SH-SY5Y (cell line): ENCODE measurements around the gene BDH1.

ENCODE experiments used
- GATA2 ChIP-seq: IDR thresholded peaks from 2 replicates; pipeline ENCODE4 v1.6.1; 2011; ENCODE audit warnings: mild to moderate bottlenecking, low read depth, low read length
- GATA3 ChIP-seq: IDR thresholded peaks from 2 replicates; pipeline ENCODE4 v1.6.1; 2011; ENCODE audit warnings: low read depth, mild to moderate bottlenecking, low read length, moderate library complexity

The BDH1 gene

DNA sequence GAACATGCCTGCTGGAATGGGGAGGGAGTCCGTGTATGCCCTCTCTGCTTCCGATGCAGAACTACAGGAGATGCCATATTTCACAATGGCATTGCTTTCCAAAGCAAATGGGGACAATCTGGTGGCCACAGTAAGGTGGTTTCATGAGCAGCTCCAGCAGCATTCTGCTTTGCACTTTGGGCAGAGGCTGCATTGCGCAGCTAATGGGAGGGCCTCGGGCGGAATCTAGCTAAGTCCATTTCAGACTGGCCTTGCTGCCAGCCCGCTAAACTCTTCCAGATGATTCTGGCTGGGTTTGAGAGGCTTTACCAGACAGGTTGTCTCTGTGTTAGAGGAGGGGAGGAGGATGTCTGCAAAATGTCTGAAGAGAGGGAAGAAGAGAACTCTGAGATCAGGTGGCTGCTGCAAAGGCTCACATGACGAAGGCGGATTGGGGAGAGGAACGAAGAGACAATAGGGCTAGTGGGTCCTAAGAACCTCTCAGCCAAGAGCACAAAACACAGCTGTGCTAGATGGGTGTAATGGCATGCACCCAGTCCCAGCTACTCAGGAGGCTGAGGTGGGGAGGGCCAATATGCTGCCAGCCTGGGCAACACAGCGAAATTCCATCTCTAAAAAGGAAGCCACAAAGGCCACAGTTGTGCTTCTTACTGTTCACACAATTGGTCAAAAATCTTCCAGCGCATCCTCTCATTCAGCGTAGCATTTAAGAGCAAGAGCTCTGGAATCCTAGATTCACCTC is 63.7 kb downstream of the BDH1 start:
- TF ChIP-seq GATA3: no peak
- no peak for TF ChIP-seq GATA2

DNA sequence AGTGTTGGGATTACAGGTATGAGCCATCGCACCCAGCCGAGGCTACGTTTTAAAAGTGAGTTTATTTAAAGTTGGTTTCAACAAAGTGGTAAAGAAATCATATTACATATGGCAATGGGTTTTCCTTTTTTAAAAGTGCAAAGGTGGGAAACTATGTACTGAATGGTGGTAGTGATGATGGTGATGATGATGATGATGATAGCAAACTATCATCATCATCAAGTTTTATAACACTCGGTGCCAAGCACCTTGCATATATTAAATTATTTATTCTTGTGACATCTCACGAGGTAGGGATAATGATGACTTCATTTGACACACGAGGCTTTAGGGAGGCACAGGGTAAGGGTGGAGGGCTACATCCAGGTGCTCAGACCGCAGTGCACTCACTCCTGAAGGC is 64.3 kb downstream of the BDH1 start:
- no peak for TF ChIP-seq GATA2
- TF ChIP-seq GATA3: no peak

DNA sequence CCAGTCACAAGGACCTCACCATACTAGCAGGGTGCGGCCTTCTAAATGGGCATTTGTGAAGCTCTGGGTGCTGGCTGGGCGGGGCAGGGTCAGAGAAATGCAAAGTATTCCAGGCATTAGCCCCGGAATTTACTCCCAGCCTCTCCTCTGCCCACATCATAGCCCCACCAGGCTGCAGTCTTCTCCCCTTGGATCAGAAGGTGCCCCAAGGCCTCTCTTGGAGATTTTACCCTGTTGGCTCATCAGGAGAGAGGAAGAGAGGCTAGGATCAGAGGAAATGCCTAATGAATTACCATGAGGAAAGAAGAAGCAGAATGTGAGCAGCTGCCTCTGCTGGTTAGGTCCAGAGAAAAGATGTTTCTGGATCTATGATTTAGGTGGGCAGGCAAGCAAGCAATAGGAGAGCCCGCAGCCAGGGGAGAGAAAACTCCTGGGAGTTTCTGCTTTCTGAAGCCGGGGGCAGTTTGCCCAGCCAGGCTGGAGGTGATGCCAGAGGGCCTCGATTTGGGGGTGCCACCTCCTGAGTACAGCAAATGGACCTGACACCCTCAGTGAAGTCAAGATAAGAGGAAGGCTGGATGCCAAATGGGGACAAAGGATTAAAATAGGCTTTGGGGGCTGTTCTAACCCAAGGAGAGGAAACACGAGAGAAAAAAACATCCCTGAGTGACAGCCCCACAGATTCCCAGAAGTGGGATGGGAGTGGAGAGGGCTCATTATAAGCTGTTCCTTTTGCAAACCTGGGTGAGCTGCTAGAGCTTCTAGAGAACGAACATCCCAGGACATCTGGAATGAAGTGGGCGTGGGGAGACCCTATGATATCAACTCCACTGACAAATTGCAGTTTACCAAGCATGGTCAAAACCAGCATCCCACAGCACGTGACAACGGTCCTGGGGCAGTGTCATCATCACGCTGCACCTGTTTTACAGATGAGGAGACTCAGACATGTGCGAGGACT is 65.4 kb downstream of the BDH1 start:
- no peak for TF ChIP-seq GATA2
- TF ChIP-seq GATA3: no peak

DNA sequence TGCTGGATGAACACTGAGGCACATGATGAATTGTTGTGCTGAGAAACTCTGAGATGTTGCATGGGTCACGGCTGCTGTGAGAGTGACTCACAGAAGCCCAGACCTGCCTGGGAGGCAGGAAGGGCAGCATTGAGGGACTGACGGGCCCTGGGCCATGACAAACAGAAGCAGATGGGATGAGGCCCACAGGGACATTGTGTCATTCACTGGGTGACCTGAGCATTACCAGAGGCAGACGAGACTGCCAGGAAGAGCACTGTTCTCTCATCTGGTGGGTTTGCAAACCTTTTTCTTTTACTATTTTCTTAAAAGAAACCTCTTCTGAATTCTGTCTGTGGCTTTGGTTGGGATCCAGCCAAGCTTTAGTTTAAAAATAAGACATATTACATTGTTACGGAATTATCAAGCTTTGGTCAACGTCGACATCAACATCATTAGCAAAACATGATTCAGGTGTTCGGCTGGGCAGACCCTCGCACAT is 67.8 kb downstream of the BDH1 start:
- TF ChIP-seq GATA3: no peak
- no peak for TF ChIP-seq GATA2

DNA sequence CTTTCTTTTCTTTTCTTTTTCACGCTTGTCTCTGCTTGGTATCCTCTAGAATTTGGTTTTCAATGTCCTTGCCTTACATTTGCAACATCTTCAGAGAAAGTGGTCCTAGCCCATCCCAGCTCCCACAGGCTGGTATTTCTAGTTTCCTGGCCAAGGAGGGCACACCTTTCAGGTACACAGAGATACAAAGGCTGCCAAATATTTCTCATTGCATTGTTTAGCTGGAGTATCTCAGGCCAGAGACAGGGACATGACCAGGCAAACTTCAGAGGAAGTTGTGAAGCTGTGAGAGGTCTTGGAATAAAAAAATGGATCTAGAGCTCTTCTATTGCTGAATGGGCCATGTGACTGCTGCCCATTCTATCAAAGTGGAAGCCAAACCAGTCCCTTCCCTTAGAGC is 68.9 kb downstream of the BDH1 start:
- TF ChIP-seq GATA2: no peak
- TF ChIP-seq GATA3: no peak

DNA sequence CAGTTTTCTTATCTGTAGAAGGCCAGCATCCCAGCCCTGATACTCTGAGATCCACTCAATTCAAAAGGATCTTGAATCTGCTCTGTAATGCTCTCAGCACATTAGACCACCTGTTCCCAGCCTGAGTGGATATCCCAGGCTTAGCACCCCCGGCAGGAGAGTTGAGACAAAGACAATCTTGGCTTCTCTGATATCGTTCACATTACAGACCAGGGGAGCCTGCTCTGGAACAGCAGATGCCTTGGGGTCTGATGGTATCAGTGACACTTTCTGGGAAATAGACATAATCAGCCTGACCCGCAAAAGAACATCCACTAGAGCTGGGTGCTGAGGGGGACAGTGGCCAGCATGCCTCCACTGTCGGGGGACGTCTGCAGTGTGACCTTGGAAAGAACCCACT is 70.6 kb downstream of the BDH1 start:
- peak; percentile 53; the same call in 1 of the 2 replicates for TF ChIP-seq GATA3
- peak; percentile 89 for TF ChIP-seq GATA2

DNA sequence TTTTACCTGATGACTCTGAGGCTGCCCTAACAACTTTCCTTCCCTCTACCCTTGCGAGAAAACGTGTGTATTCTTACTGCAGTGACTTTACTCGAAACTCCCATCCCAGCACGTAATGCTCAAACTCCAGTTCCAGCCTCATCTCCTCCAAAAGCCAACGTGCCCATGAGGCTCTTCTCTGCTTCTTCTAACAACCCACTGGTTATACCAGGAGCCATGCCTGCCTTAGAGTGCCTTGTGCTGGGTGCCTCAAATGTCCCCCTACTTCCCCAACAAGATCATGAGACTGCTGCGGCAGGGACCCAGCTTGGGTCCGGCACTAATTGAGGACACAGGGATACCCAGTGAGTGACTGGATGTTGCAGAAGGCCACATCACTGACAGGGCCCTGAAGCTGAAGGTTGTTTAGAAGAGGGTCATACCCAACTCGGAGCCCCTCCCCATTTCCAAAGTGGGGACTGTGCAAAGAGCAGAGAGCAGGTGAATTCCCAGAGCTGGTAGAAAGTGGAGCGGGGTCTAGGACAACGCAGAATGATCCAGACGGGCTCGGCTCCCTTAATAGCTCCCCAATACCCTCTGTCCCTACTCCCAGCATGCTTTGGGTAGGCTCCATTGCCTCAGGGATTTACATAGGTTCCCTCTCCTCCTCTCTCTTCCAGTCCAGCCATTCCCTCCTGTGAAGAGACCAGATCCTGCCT is 71.4 kb downstream of the BDH1 start:
- no peak for TF ChIP-seq GATA3
- no peak for TF ChIP-seq GATA2

DNA sequence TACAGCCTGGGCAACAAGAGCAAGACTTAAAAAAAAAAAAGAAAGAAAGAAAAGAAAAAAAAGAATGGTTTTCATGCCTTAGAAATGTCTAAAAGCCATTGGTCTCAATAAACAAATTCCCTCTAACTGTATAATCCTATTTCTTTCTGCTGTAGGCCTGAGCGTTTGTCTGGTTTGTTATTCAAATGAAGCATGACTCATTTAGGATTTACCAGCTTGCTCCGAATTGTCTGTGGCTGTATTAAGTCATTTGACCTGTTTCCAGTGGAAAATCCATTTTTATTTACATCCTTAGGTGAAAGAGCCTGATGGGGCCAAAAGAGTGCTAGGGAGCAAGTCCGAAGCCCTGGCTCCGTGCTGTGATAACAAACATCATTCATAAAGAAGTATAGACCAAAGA is 73.8 kb downstream of the BDH1 start:
- TF ChIP-seq GATA2 (no peak), GATA3 (no peak)

DNA sequence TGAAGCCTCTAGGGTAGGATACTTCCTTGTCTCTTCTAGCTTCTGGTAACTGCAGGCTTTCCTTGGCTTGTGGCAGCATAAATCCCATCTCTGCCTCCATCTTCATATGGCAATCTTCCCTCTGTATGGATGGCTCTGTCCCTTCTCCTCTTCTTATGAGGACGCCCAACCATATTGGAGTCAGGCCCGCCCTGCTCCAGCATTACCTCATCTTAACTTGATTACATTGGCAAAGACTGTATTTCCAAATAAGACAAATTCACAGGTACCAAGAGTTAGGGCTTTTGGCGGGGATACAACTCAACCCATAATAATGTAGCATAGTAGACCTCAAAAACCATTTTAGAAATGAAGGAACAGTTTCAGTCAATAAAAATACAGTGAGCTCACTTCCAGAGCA is 75.4 kb downstream of the BDH1 start:
- no peak for TF ChIP-seq GATA2
- TF ChIP-seq GATA3: no peak

DNA sequence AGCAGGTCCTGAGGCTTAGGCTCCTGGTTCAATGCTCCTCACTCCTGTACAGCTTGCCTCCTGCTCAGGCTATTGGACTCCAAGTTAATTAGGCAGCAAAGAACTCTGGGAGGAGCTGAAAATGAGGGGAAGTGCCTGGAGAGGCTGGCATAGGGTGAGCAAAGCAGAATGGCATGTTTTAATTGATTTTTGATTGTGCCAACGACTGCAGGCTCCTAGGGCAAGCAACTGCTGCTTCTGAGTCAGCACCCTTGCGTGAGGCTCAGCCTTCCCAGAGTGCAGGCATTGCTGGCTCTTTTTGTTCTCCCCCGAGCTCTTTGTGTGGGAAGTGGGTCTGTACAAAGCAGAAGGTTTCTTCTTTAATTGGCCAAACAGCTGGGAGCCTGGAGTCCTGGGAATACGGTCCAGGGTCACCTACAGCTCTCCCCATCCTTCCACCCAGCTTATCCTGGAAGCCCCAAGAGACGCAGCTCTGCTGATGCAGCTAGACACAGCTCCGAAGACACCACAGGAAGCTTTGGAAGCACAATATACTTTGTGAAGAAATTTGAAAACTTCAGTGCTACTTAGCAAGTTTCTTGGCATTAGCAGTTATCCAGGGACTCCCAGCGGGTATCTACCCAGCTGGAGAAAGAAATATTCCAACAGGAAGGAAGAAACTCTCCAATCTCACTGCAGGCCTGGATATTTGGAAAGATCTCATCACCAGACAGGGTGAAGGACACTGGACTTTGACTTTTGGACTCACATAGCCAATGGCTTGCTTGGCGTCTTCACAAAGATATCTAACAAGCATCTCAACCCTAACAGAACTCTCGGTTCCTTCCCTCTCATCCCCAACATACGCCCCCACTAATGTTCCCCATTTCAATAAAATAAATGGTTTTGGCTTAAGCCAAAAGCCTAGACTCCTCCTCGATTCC is 76.8 kb downstream of the BDH1 start:
- no peak for TF ChIP-seq GATA3
- TF ChIP-seq GATA2: no peak

DNA sequence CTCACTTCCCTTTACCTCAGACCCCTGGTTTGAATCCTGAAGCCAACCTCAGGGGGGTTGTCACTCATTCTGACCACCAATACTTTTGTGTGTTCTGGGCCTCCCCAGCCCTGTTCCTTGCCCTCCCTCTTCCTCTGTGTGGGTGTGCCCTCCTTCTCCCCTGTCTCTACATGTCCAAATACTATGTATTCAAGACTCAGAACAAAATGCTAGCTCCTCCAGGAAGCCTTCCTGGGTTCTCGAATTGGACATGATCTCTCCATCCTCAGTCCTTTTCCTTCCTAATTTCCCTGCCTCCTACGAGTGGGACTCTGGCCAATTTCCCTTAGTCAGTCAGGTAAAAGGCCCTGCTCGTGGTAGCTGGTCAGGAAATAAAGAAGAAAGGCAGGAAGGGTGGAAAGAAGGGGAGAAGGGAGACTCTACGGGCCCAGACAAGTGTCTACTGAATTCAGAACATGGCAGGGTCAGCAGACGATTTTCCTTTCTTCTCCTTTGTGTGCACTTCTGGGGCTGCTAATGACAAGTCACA is 79.7 kb downstream of the BDH1 start:
- TF ChIP-seq GATA2: no peak
- no peak for TF ChIP-seq GATA3

DNA sequence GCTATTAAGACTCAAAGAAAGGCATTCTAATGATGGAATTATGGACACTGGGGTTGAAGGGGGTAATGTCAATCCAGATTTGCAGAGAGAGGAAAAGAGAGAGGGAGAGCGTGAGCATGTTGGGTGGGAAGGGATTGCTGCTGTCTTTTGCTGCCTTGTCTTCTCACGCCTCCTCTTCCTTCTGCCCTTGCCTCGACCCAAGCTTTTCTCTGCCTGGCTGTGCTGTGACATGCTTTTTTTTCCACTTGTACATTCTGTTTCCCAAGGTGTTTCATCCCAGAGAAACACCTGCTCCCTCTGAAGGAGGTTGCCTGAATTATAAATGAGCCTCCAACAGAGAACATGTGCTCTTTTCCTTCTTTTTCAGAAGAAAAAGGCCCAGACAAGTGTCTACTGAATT is 80.3 kb downstream of the BDH1 start:
- TF ChIP-seq GATA2 (no peak), GATA3 (no peak)

DNA sequence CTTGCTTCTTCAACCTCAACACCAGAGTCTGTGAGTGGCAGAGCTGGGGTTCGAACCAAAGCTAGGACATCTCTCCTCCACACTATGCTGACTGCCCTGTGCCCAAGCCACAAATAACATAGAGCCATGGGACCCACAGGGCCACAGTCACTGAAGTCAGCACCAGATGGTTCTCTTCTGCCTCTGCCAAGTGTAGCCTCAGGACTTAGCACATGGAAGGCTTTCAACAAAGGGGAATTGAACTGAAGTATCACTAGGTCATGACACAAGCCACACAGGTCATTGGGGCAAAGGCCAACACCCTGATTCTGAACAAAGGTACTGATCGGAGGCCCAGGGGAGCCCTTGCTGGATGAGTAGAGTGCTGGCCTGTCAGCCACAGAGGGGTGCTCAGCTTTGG is 83.6 kb downstream of the BDH1 start:
- no peak for TF ChIP-seq GATA2
